A673 (cell line): ENCODE measurements around the gene MAPK8. TPM values are rescaled to one million over a fixed set of nuclear protein-coding genes. Genes with fewer than 3 reads are reported as not detected.

ENCODE experiments used
- BruUV-seq: library from RNA; stranded (reverse); fragments of 400-500 nt; replicated peaks from 2 replicates; lab custom pipeline; 2021; lab: Mats Ljungman, UMichigan
- CTCF ChIA-PET: fragments of 300-600 bp; sonication (Branson Sonifier 250); formaldehyde crosslinking; loops from one replicate; lab custom pipeline; 2022; ENCODE audit warnings: antibody characterized with exemption; lab: Charles Lee
- POLR2A ChIA-PET: fragments of 300-600 bp; sonication (Branson Sonifier 250); formaldehyde crosslinking; loops from one replicate; lab custom pipeline; 2022; ENCODE audit warnings: antibody characterized with exemption; ENCODE audit not compliant: low non-redundant PET; lab: Charles Lee
- DNase-seq: peaks from one replicate; pipeline ENCODE4 v3.0.0-alpha.2; 2015; ENCODE audit warnings: low spot score
- H3K27ac ChIP-seq: fragments of 200-600 bp; sonication (generic); 2 replicates; pipeline ENCODE4 v1.5.1; 2016; ENCODE audit warnings: mixed run types, low read depth, mild to moderate bottlenecking, mixed read lengths, antibody characterized with exemption, low read length; ENCODE audit not compliant: poor library complexity, severe bottlenecking
- H3K27me3 ChIP-seq: fragments of 200-600 bp; sonication (generic); replicated peaks from 2 replicates; pipeline ENCODE4 v1.6.1; 2017; ENCODE audit warnings: mixed run types, low read depth, mild to moderate bottlenecking, mixed read lengths, antibody characterized with exemption, low read length; ENCODE audit not compliant: insufficient read depth, poor library complexity
- H3K36me3 ChIP-seq: fragments of 200-600 bp; sonication (generic); 2 replicates; pipeline ENCODE4 v1.6.1; 2016; ENCODE audit warnings: mixed run types, mild to moderate bottlenecking, mixed read lengths, antibody characterized with exemption, low read length; ENCODE audit not compliant: insufficient read depth, poor library complexity, severe bottlenecking
- H3K4me1 ChIP-seq: fragments of 200-600 bp; sonication (generic); 2 replicates; pipeline ENCODE4 v1.6.1; 2017; ENCODE audit warnings: mixed run types, mild to moderate bottlenecking, mixed read lengths, antibody characterized with exemption, low read length; ENCODE audit not compliant: insufficient read depth, poor library complexity, severe bottlenecking
- H3K4me3 ChIP-seq: fragments of 200-600 bp; sonication (generic); 2 replicates; pipeline ENCODE4 v1.5.1; 2016; ENCODE audit warnings: low read depth, mixed run types, mild to moderate bottlenecking, mixed read lengths, low read length; ENCODE audit not compliant: poor library complexity, severe bottlenecking
- H3K9me3 ChIP-seq: fragments of 200-600 bp; sonication (generic); 2 replicates; pipeline ENCODE4 v1.6.1; 2016; ENCODE audit warnings: mixed run types, low read depth, mild to moderate bottlenecking, mixed read lengths, antibody characterized with exemption, low read length; ENCODE audit not compliant: poor library complexity, severe bottlenecking
- EZH2 ChIP-seq: fragments of 200-600 bp; sonication (generic); IDR thresholded peaks from 2 replicates; pipeline ENCODE4 v1.6.1; 2017; ENCODE audit warnings: borderline replicate concordance, low read depth, mild to moderate bottlenecking, mixed read lengths, antibody characterized with exemption, low read length; ENCODE audit not compliant: poor library complexity, severe bottlenecking
- intact Hi-C: fragments of 100-400 bp; cut with micrococcal nuclease; formaldehyde crosslinking; loops from one replicate; pipeline ENCODE4 v1.10.0; 2022; ENCODE audit not compliant: unreplicated experiment
- total RNA-seq: library from RNA; stranded (reverse); gene quantifications from 2 replicates; pipeline ENCODE4 v1.2.3, GENCODE V29; 2021
- TF ChIP-seq, protein P1 (sequence below): fragments of 300-800, 200-600 bp; sonication (generic); conservative IDR thresholded peaks from 2 replicates; pipeline ENCODE4 v1.5.1; 2017; ENCODE audit warnings: low read depth, mild to moderate bottlenecking, antibody characterized with exemption, low read length, moderate library complexity, mixed read lengths

The MAPK8 gene
- total RNA-seq, 1 experiment from 2014 or later: 52.0 TPM

DNA sequence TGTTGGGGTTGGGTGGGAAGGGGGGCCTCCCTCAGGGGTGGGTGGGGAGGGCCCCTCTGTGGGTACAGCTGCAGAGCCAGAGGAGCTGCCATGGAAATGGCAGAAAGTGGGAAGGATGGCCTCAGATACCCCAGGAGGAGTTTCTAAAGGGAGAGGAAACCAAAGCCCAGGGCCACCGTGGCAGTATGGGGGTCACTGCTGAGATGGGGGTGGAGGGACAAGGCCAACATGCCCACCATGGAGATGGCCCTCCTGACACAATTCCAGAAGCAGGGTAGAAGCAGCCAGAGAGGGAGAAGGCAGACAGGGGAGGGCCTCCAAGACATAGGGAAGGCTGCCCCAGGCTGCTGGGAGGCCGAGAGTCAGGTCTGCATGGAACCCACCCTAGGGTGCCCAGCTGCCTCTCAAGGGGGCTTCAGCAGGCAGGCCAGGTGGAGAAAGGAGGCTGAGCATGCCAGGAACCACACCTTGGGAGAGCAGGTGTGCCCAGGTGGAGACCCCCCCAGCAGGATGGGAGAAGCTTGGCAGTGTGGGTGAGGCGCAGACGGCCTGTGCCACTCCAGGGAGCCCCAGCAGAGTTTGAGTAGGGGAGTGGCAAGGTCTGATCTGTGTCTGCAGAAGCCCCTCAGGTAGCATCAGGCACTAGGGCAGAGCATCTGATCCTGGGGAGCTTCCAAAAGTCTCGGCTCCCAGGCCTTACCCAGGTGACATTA, 151.6 kb downstream of the MAPK8 start:
- POLR2A ChIA-PET: no interaction called here
- Histone ChIP-seq H3K9me3 (no peaks in the 10 kb centered on the region), H3K36me3 (no peaks in the 10 kb centered on the region), H3K4me1 (no peaks in the 10 kb centered on the region), H3K27ac (no peak overlapping the region), H3K27me3 (no peaks in the 10 kb centered on the region), H3K4me3 (no peak overlapping the region)
- CTCF ChIA-PET: no interaction called here
- intact Hi-C loops: no loop called here
- DNase-seq: no peak
- BruUV-seq: no TSS peak
- TF ChIP-seq, protein P1, sequence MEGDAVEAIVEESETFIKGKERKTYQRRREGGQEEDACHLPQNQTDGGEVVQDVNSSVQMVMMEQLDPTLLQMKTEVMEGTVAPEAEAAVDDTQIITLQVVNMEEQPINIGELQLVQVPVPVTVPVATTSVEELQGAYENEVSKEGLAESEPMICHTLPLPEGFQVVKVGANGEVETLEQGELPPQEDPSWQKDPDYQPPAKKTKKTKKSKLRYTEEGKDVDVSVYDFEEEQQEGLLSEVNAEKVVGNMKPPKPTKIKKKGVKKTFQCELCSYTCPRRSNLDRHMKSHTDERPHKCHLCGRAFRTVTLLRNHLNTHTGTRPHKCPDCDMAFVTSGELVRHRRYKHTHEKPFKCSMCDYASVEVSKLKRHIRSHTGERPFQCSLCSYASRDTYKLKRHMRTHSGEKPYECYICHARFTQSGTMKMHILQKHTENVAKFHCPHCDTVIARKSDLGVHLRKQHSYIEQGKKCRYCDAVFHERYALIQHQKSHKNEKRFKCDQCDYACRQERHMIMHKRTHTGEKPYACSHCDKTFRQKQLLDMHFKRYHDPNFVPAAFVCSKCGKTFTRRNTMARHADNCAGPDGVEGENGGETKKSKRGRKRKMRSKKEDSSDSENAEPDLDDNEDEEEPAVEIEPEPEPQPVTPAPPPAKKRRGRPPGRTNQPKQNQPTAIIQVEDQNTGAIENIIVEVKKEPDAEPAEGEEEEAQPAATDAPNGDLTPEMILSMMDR: no peak
- TF ChIP-seq EZH2: no peak

- Histone ChIP-seq H3K9me3 (no peaks in the 10 kb centered on the region), H3K27me3 (no peaks in the 10 kb centered on the region), H3K4me1 (no peaks in the 10 kb centered on the region), H3K4me3 (no peak overlapping the region), H3K36me3 (no peaks in the 10 kb centered on the region), H3K27ac (no peak overlapping the region)
- TF ChIP-seq, protein P1: no peak
- TF ChIP-seq EZH2: no peak
- intact Hi-C loops: no loop called here
- DNase-seq: no peak
- ChIA-PET CTCF (no interaction called here), POLR2A (no interaction called here)
- BruUV-seq: no TSS peak
These were observed 152.2 kb downstream of the MAPK8 start for GRCh38 chr10:48458662-48459048.

DNA sequence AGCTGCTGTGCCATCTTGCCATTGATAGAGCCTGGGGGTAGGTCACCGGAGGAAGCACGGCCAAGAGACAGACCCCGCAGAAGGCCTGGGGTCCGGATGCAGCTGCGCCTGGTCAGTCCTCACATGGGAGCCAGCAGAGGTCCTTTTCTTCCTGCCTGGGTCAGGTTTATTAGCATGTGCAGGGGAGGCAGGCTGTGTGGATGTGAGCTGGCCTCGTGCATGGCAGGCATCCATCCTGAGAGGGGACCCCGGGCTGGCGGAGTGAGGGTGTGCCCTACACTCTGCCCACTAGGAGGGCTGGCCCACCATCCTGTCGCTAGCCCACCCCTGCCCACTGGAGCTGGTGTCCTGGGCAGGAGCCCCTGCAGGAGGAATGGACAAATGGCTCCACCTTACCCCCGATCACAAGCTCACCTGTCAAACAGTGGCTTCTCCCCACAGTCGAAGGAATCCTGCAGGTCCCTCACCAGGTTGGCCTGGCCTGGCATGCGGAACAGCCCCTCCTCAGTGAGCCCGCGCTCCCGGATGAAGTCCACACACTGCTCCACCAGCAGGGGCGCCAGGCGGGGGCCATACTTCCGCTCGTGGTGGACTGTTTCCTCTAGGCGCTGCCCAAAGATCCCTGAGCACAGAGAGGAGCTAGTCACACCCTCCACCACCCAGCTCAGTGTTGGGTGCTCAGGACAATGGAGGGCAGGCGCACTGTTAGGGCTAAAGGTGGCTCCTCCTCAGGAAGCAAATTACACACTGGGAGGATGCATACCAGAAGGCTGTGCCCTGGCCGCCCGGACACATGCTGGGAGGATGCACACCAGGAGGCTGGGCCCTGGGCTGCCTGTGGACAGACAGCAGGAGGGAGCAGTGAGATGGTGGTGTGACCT, 153.0 kb downstream of the MAPK8 start:
- Histone ChIP-seq H3K27ac (no peak overlapping the region), H3K9me3 (no peaks in the 10 kb centered on the region), H3K4me1 (no peaks in the 10 kb centered on the region), H3K36me3 (no peaks in the 10 kb centered on the region), H3K27me3 (no peaks in the 10 kb centered on the region), H3K4me3 (no peak overlapping the region)
- no peak for DNase-seq
- no peak for TF ChIP-seq EZH2
- intact Hi-C loops: no loop called here
- no TSS peak for BruUV-seq
- ChIA-PET CTCF (no interaction called here), POLR2A (no interaction called here)
